T-helper 17 cell (primary cell): Measurements from ENCODE around the gene IFI27L1. TPM values are rescaled to one million over a fixed set of nuclear protein-coding genes. Genes with fewer than 3 reads are reported as not detected.

Experiments
- ATAC-seq: fragments of 150-1000 bp; cut with Tn5 transposase; 2 replicates; pipeline ENCODE4 v1.10.0; 2021; ENCODE audit warnings: mild to moderate bottlenecking, moderate library complexity
- DNase-seq, 3 donors: peaks; one replicate each; pipeline versions ENCODE4 v3.0.0 to v3.0.0-alpha.2; 2020 to 2021
- H3K9me3 ChIP-seq: one replicate; pipeline ENCODE4 v1.7.0; 2013; ENCODE audit warnings: low read length, mild to moderate bottlenecking; ENCODE audit not compliant: control insufficient read depth, poor library complexity, severe bottlenecking
- H3K27ac Mint-ChIP-seq: one replicate; pipeline ENCODE4 v1.8.0; 2022; ENCODE audit warnings: mild to moderate bottlenecking, moderate library complexity, mixed read lengths
- H3K27me3 Mint-ChIP-seq: one replicate; pipeline ENCODE4 v1.8.0; 2022; ENCODE audit warnings: mixed read lengths
- H3K36me3 Mint-ChIP-seq: one replicate; pipeline ENCODE4 v1.8.0; 2022; ENCODE audit warnings: low read depth, mixed read lengths
- H3K4me1 Mint-ChIP-seq: one replicate; pipeline ENCODE4 v1.8.0; 2022; ENCODE audit warnings: mild to moderate bottlenecking, mixed read lengths
- H3K4me3 Mint-ChIP-seq: one replicate; pipeline ENCODE4 v1.8.0; 2022; ENCODE audit warnings: mild to moderate bottlenecking, moderate library complexity, mixed read lengths
- total RNA-seq, 4 donors: library from RNA in 2 of 4; stranded (reverse) in 2 of 4; gene quantifications; one replicate each; pipeline ENCODE4 v1.2.3 and lab custom pipeline; 2022 to 2026

IFI27L1 gene
- total RNA-seq, 2 donors from 2014 or later, result 9.3 to 12.1 TPM

DNA sequence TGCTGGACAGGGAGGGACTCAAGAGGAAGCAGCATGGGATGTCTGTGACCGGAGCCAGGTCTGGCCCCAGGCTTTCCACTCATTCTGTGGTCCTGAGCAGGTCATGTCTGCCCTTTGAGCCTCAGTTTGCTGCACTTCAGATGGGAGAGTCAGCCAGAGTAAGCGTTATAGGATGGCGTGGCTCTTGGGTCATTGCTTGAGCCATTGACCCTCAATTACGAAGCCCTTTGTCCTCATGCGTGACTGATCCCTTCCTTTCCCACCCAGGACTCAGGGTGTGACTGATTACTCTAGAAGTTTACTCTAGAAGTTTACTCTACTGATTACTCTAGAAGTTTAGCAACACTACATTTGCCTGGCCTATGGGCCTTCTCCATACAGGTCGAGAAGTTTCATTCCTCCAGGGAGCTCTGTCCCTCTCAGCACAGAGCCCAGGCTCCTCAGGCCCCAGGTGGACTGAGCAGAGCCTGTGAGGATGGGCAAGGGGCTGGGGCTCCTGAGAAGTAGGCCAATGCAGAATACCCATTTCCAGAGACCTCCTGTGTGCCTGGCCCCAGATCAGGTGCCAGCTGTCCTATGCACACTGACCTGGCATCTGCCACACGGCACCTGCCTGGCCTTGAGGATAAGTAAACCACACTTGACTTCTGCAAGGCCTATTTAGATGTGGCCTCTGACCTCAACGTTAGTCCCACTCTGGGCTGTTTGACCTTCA, 21.8 kb downstream of the IFI27L1 start:
- DNase-seq (no peak), ATAC-seq (no peak)
- H3K36me3 Mint-ChIP-seq, result no peaks in the 10 kb centered on the region
- no peak overlapping the region for H3K4me3 Mint-ChIP-seq
- no peaks in the 10 kb centered on the region for H3K27me3 Mint-ChIP-seq
- H3K27ac Mint-ChIP-seq, result no peak overlapping the region
- H3K4me1 Mint-ChIP-seq, result no peaks in the 10 kb centered on the region
- no peaks in the 10 kb centered on the region for H3K9me3 ChIP-seq

DNA sequence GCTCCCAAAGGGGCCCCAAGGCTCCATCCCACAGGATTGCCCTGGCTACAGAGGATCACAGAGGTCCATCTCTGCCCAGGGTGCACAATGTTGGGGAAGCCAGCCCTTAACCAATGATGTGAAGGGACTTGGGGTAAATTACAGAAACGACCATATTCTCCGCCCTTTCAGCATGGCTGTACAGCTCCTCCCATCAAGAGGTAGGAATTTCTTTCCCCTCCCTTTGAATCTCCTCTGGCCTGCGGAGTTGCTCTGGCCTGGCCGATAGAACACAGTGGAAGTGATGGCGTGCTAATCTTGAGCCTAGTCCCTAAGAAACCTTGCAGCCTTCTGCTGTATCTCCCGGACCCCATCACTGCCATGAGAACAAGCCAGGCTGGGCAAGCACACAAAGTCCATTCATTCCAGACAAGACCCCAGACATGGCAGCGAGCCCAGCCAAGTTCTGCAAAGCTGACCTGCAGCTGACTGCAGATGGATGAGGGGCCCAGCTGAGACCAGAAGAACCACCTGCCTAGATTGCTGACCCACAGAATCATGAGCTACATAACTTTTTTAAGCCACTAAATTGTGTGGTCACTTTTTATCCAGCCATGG, 22.5 kb downstream of the IFI27L1 start:
- no peaks in the 10 kb centered on the region for H3K27me3 Mint-ChIP-seq
- ATAC-seq, result no peak

DNA sequence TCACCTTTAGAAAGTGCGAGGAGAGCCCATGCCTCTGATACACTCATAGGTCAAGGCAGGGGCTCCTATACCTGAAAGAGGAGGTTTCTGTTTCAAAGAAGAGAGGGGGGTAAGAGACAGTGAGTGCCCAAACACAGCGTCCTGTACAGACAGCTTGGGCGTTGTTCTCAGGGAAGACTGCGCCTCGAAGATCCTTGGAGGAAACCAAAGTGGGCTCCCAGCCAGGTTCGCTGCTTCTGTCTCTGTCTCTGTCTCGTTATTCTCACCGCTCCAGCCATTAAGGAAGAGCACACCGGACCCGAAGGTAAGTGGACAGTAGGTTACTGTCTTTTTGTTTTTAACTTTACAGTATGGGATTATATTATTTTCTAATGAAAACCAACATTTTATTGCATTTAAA, 23.6 kb downstream of the IFI27L1 start:
- H3K27ac Mint-ChIP-seq, result no peak overlapping the region
- H3K4me1 Mint-ChIP-seq, result peaks cover 2% of the 10 kb centered on the region
- H3K4me3 Mint-ChIP-seq, result no peak overlapping the region
- H3K27me3 Mint-ChIP-seq, result no peaks in the 10 kb centered on the region
- DNase-seq (no peak), ATAC-seq (no peak)
- no peaks in the 10 kb centered on the region for H3K36me3 Mint-ChIP-seq
- no peaks in the 10 kb centered on the region for H3K9me3 ChIP-seq

More for the DNA sequence above, 22.5 kb downstream of the IFI27L1 start:
- Mint-ChIP-seq H3K4me3 (no peak overlapping the region), H3K36me3 (no peaks in the 10 kb centered on the region), H3K4me1 (peaks cover 2% of the 10 kb centered on the region), H3K27ac (no peak overlapping the region)
- no peak for DNase-seq
- H3K9me3 ChIP-seq, result no peaks in the 10 kb centered on the region

DNA sequence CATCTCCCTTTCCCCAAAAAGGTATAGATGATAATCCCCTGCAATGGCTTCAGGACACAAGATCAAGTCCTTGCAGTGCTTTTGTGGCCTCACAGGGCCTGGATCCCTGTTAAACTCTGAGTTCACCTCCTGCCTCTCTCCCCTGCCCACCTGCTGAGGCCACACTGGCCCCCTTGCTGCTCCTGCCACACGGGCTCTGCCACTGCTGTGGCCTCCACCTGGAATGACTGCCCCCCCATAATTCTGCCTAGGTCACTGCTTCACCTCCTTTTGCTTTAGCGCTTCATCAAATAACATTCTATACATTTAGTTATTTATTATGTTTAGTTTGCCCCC, 28.8 kb downstream of the IFI27L1 start:
- Mint-ChIP-seq H3K4me3 (no peak overlapping the region), H3K27ac (no peak overlapping the region), H3K36me3 (no peaks in the 10 kb centered on the region), H3K27me3 (peaks cover 22% of the 10 kb centered on the region), H3K4me1 (peaks cover 5% of the 10 kb centered on the region)
- ATAC-seq (no peak), DNase-seq (no peak)
- H3K9me3 ChIP-seq, result no peaks in the 10 kb centered on the region

DNA sequence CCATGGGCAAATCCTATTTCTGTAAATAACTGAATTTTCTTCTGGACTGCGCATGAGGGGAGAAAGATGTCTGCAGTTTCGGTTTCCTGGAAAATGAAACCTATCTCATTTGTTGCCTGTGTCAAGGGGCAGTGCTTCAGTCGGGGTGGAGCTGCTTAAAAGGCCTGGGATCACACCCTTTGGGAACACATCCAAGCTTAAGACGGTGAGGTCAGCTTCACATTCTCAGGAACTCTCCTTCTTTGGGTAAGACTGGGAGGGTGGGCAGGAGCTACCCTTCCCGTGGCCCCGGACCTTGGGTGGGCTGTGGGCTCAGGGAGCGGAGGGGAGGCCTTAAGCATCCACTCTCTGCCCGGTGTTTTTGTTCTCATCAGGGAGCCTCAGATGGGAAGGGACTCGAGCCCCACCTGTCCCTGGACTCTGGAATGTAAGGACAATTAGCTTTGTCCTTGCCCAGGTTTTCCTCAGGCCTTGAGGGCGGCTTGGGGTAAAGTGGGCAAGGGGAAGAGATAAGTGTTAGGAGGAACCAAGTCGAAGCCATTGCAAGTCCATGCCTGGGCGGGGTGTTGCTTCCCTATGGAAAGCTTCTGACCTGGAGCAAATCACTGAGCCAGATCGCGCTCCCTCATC, 29.6 kb downstream of the IFI27L1 start, which contains the start of gene IFI27:
IFI27 (plus strand) TSS at position 185 of the 630 bp plus-strand sequence.
- Mint-ChIP-seq H3K36me3 (no peaks in the 10 kb centered on the region), H3K27ac (no peak within 1 kb of the TSS), H3K4me3 (no peak within 1 kb of the TSS), H3K27me3 (peaks cover 30% of the 10 kb centered on the region), H3K4me1 (peaks cover 7% of the 10 kb centered on the region)
- DNase-seq (no peak), ATAC-seq (no peak)
- H3K9me3 ChIP-seq, result no peaks in the 10 kb centered on the region

DNA sequence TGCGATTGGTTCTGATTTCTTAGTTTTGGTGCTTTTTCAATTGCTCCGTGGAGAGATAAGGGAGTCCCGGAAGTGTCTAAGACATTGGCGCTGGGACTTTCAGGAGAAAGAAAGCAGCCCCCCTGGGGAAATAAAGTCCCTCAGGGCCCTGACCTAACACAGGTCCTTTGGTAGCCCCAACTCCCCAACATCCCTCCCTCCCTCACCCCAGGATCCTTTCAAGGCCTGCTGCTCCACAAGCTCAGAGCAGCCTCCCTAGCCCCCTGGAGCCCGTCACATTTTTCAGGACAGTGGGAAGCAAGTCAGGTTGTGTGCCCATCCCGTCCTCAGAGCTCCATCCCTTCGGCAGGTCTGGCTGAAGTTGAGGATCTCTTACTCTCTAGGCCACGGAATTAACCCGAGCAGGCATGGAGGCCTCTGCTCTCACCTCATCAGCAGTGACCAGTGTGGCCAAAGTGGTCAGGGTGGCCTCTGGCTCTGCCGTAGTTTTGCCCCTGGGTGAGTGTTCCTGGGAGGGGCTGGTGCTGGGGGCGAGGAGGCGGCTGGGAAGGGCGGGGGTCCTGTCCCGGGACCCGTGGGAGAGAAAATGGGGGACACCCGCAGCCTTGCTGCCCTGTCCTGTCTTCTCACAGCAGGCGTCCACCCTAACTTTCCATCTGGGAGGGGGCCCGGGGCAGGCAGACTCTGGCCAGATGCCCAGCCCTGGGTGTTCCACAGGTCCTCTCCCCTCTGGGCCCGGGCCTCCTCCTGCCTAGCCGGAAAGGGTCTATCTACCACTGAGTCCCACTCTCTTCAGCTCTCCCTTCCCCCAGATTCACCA, 30.4 kb downstream of the IFI27L1 start:
- Mint-ChIP-seq H3K27ac (no peak overlapping the region), H3K4me3 (no peak overlapping the region), H3K4me1 (peaks cover 7% of the 10 kb centered on the region), H3K36me3 (no peaks in the 10 kb centered on the region), H3K27me3 (peaks cover 38% of the 10 kb centered on the region)
- DNase-seq, result no peak
- no peak for ATAC-seq
- H3K9me3 ChIP-seq, result no peaks in the 10 kb centered on the region

DNA sequence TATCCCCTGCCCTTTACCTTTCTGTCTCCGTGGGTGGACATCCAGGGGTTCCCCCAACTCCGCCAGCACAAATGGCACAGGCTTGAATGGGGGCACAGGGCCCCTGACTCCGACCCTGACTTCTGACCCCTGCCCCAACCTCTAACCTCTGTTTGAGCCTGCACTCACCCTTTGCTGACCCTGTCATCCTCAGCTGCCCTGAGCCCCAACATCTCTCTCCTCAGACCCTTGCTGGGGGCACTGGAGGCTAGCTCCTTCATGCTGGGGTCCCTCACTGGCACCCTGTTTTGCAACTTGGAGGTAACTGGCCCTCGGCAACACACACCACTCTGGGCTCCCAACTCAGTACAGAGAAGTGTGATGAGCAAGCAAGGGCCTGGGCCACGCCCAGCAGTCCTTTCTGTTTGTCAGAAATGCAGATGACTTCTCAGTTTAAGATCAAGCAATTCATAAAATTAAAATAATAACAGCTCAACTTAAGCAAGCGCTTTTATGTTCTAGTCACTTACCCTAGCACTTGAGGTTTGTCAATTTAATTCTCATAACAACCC, 31.5 kb downstream of the IFI27L1 start:
- DNase-seq, result no peak
- Mint-ChIP-seq H3K36me3 (no peaks in the 10 kb centered on the region), H3K4me1 (peaks cover 7% of the 10 kb centered on the region), H3K4me3 (peak overlapping the region; percentile 36), H3K27ac (peak overlapping the region; percentile 19), H3K27me3 (peaks cover 49% of the 10 kb centered on the region)
- H3K9me3 ChIP-seq, result no peaks in the 10 kb centered on the region
- no peak for ATAC-seq

DNA sequence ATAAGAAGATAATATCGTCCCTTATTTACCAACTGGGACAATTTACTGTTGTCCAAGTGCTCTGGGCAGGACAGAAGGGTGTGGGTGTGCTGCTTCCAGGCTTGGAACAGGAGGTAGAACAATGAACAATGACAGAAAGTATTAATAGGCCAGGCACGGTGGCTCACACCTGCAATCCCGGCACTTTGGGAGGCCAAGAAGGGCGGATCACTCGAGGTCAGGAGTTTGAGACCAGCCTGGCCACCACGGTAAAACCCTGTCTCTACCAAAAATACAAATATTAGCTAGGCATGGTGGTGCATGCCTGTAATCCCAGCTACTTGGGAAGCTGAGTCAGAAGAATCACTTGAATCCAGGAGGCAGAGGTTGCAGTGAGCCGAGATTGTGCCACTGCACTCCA, 32.0 kb downstream of the IFI27L1 start:
- Mint-ChIP-seq H3K4me1 (peaks cover 7% of the 10 kb centered on the region), H3K36me3 (no peaks in the 10 kb centered on the region), H3K27me3 (peaks cover 54% of the 10 kb centered on the region), H3K4me3 (no peak overlapping the region), H3K27ac (no peak overlapping the region)
- no peak for ATAC-seq
- no peaks in the 10 kb centered on the region for H3K9me3 ChIP-seq
- DNase-seq, result no peak

DNA sequence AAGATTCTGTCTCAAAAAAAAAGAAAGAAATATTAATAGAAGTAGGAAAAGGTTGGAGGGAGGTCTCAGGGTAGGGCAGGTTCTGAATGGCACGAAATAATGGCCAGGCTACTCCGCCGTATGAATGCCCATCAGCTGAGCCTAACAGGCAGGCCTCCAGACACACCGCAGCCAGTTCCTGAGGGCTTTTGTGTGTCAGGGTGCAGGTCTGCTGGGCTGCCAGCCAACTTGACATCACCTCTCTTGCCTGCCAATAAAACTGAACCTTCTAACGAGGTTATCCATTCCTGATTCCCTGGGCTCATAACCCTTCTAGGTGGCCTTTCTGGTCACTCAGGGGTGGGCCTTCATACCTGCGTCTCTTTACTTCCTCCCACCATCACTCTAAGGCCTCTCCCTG, 32.4 kb downstream of the IFI27L1 start:
- Mint-ChIP-seq H3K27ac (no peak overlapping the region), H3K4me1 (peaks cover 6% of the 10 kb centered on the region), H3K36me3 (no peaks in the 10 kb centered on the region), H3K27me3 (peaks cover 57% of the 10 kb centered on the region), H3K4me3 (no peak overlapping the region)
- ATAC-seq, result no peak
- no peaks in the 10 kb centered on the region for H3K9me3 ChIP-seq
- no peak for DNase-seq

DNA sequence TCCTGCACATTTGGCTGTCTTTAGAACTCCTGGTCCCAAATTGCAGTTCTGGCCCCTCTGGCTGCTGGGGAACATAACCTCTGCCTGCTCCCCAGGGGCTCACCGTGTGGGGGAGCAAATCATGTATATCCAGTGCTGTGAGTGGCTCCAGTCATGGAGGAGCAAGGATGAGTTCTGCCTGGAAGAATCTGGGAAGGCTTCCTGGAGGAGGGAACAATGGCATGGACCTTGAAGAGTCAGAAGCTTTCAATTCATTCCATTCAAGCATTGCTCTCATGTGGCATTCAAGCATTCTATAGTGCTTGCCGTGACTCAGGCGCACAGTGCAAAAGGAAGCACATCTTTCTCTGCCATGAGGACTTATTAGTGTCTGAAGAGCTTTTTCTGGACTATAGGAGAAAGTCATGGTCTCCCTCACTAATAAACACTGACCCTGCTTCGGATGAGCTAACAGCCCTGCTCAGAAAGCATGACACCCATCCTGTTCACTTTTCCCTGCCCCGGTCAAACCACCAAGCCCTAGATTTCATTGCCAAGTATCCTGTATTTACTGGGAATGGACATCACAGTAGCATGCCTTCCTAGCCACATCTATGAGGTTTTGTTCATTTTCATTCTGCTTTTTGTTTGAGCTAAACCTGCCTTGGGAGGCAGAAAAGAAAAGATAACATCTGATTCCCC, 32.9 kb downstream of the IFI27L1 start:
- Mint-ChIP-seq H3K36me3 (no peaks in the 10 kb centered on the region), H3K4me3 (no peak overlapping the region), H3K4me1 (peaks cover 5% of the 10 kb centered on the region), H3K27ac (no peak overlapping the region), H3K27me3 (peaks cover 57% of the 10 kb centered on the region)
- DNase-seq, result no peak
- ATAC-seq, result no peak
- H3K9me3 ChIP-seq, result no peaks in the 10 kb centered on the region

DNA sequence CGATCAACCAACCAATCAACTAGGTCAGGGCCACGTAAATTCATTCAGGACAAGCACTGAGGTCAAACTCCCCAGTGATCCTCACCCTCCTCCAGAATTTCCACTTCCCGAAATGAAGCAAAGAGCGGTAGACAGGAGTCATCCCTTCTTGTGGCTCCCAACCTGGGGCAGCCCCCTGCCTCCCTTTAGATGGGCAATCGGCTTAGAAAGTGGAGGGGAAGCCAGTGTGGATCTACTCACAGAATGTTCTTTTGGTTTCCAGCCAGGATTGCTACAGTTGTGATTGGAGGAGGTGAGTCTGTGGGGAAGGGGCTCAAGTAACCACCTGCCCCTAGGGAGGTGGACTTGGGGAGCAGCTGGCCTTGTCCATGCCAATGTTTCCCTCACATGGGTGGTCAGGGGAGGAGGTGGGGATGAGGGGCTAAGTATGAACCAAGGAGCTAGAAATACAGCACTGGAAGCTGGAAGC, 33.5 kb downstream of the IFI27L1 start:
- H3K4me3 Mint-ChIP-seq, result no peak overlapping the region
- H3K27me3 Mint-ChIP-seq, result peaks cover 57% of the 10 kb centered on the region
- H3K4me1 Mint-ChIP-seq, result peaks cover 5% of the 10 kb centered on the region
- no peaks in the 10 kb centered on the region for H3K36me3 Mint-ChIP-seq
- ATAC-seq (no peak), DNase-seq (no peak)
- peaks cover 4% of the 10 kb centered on the region for H3K9me3 ChIP-seq
- H3K27ac Mint-ChIP-seq, result no peak overlapping the region

DNA sequence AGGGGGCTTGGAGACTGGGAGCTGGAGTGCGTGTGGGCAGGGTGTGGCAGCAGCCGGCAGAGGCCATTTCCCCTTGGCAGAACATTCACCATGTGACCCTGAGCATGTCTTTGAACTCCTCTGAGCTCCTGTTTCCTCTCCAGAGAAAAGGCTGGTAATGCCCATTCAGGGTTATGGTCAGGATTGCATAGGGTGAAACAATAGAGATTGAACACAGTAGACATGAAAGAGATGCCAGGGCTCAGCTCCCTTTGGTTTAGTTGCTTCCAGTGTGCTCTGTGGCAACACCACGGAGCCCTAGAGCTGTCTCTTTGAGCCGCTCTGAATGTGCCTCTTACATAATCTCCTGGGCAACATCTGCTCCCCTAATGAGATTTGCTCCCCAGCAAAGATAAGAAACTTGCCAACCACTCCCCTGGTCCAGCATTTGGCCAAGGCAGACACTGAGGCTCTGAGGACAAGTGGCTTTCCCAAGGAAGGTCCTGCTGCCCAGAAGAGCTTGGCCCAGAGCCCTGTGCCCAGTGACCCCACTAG, 34.0 kb downstream of the IFI27L1 start:
- Mint-ChIP-seq H3K4me3 (no peak overlapping the region), H3K27ac (no peak overlapping the region), H3K4me1 (peaks cover 5% of the 10 kb centered on the region), H3K27me3 (peaks cover 57% of the 10 kb centered on the region), H3K36me3 (no peaks in the 10 kb centered on the region)
- ATAC-seq, result no peak
- peaks cover 5% of the 10 kb centered on the region for H3K9me3 ChIP-seq
- no peak for DNase-seq
